ENCODE data around the gene MTMR4.

GRCh38 chr17:58533616-58534188, 19.3 kb upstream of the MTMR4 start:
- TF ChIP-seq, protein P1, sequence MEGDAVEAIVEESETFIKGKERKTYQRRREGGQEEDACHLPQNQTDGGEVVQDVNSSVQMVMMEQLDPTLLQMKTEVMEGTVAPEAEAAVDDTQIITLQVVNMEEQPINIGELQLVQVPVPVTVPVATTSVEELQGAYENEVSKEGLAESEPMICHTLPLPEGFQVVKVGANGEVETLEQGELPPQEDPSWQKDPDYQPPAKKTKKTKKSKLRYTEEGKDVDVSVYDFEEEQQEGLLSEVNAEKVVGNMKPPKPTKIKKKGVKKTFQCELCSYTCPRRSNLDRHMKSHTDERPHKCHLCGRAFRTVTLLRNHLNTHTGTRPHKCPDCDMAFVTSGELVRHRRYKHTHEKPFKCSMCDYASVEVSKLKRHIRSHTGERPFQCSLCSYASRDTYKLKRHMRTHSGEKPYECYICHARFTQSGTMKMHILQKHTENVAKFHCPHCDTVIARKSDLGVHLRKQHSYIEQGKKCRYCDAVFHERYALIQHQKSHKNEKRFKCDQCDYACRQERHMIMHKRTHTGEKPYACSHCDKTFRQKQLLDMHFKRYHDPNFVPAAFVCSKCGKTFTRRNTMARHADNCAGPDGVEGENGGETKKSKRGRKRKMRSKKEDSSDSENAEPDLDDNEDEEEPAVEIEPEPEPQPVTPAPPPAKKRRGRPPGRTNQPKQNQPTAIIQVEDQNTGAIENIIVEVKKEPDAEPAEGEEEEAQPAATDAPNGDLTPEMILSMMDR (IDR thresholded peaks at IDR 0.05; ENCODE audit: low read length) = no peak
- no peak for TF ChIP-seq EZH2phosphoT487 (IDR thresholded peaks at IDR 0.05; ENCODE audit: low read length)

Measured in MM.1S (cell line).